GM18511 (cell line): ENCODE measurements around the gene GABPB1.

Experiments used
- ATAC-seq: cut with Tn5 transposase; IDR thresholded peaks from one replicate; pipeline ENCODE4 v1.9.1; 2021; ENCODE audit warnings: mild to moderate bottlenecking, moderate library complexity; ENCODE audit not compliant: unreplicated experiment

GABPB1 gene

GRCh38 chr15:50345298-50345697 lies 9.7 kb downstream of the GABPB1 start:
- no peak for ATAC-seq

GRCh38 chr15:50344006-50344464 lies 11.0 kb downstream of the GABPB1 start:
- no peak for ATAC-seq

- ATAC-seq: no peak
Observed at GRCh38 chr15:50341616-50342136, 13.3 kb downstream of the GABPB1 start.

DNA sequence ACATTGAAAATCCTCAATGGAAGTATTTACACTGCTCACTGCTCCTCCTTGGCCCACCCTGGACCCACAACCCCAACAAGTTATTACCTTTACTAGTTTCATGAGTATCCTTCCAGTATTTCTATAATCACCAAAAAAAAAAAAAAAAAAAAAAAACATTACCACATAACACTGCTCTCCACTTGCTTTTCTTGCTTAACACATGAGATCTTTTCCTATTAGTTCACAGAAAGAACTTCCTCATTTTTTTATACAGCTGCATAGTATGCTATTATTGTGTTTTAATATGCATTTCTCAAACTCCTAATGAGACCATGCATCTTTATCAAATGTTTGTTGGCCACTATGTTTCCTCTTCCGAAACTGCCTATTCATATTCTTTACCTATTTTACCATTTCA lies 14.6 kb downstream of the GABPB1 start:
- ATAC-seq: no peak

GRCh38 chr15:50339717-50340116 lies 15.3 kb downstream of the GABPB1 start:
- ATAC-seq: no peak

- no peak for ATAC-seq
Observed at GRCh38 chr15:50335251-50335650, 19.7 kb downstream of the GABPB1 start.

DNA sequence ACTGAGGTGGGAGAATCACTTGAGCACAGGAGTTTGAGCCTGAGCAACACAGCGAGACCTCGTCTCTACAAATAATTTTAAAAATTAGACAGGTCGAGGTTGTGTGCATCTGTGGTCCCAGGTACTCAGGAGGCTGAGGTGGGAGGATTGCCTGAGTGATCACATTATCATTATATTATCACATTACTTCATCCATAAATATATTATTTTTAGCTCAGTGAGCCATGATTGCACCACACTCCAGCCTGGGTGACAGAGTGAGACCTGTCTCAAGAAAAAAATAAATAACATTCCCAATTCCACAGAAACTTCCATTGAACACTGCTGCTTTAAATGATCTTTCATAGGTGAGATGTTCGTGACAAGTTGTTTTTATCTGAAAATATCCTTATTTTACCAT lies 21.8 kb downstream of the GABPB1 start:
- ATAC-seq: no peak

DNA sequence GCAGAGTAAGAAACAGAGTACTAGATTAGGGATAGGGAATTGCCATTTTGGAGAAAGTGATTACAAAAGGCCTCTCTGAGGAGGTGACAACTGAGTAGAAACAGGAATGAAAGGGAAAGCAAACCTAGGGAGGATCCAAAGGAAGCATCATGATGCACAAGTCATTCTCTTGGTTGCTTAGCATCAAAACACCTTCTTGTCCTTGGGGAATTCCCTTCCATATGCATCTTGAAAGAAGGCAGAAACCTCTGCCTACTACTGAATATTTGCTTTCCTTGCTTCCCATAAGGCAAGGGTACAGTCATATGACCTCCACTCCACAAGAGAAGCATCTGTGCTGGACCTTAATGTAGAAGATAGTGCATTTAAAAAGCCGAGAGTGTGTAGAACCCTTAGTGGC lies 24.1 kb downstream of the GABPB1 start:
- ATAC-seq: no peak

DNA sequence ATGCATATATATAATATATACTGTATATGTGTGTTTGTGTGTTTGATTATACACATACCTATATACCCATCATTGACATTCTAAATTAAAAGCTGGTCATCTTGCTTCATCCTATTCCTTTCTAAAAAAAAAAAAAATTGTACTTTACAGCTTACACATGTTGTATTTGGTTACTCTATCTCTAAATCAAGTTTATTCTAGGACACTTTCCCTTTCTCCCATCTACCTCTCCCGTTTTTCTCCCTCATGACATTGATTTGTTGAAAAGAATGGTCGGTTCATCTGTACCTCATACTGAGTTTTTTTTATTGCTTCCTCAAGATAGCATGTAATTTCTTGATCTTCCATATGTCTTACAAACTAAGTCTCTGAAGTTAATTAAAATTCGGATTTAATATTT lies 26.9 kb downstream of the GABPB1 start:
- ATAC-seq: no peak

- ATAC-seq: no peak
Observed at GRCh38 chr15:50321680-50322210, 33.3 kb downstream of the GABPB1 start.

DNA sequence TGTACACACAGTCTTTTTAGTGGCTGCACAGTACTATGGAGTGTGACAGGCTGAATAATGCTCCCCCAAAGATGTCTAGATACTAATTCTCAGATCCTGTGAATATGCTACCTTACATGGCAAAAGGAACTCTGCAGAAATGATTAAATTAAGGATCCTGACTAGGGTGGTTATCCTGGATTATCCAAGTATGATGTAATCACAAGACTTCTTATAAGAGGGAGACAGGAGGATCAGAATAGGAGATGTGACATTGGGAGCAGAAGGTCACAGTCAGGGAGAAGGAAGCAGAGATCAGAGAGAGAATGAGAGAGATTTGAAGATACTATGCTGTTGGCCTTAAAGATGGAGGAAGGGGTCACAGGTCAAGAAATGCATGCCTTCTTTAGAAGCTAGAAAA lies 34.5 kb downstream of the GABPB1 start:
- ATAC-seq: no peak

DNA sequence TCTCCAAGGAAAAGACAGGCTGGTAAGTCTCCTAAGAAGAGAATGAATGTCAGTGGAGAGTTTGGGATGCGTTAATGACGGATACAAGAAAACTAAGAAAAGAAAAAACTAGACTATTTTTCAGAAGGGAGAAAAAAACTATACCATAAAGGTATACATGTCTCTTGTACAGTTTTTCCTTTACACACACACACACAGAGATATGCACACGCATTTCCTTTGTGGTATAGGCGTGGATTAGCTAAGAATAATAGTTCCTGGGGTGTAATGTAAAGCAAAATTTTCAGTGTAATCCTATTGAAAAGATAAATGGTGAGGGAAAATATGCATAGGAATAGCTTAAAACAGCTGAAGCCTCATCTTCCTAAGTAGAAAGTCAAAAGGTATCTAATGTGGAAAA lies 36.3 kb downstream of the GABPB1 start:
- no peak for ATAC-seq

- ATAC-seq: peak; percentile 56
Observed at GRCh38 chr15:50315814-50316630, 39.0 kb downstream of the GABPB1 start.

- ATAC-seq: no peak
Observed at GRCh38 chr15:50312636-50313035, 42.4 kb downstream of the GABPB1 start.

DNA sequence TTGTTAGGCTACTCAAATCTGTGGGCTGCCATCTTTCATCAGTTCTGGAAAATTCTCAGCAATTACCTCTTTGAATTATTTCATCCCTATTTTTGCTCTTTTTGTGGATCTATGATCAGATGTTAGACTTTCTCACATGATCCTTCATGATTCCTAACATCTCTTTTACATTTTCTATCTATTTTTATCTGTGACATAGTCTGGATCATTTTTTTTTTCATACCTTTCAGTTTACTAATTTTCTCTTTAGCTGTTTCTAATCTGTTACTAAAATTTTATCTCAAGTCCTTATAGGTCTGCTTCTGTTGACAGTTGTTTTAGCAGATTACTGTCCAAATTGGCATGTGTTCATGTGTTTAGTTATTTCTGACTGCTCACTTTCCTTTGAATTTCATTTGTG lies 47.2 kb downstream of the GABPB1 start:
- no peak for ATAC-seq

- no peak for ATAC-seq
Observed at GRCh38 chr15:50304836-50305235, 50.2 kb downstream of the GABPB1 start.

- peak; percentile 70 for ATAC-seq
Observed at GRCh38 chr15:50302581-50302980, 52.4 kb downstream of the GABPB1 start.

- no peak for ATAC-seq
Observed at GRCh38 chr15:50298340-50298739, 56.7 kb downstream of the GABPB1 start.

DNA sequence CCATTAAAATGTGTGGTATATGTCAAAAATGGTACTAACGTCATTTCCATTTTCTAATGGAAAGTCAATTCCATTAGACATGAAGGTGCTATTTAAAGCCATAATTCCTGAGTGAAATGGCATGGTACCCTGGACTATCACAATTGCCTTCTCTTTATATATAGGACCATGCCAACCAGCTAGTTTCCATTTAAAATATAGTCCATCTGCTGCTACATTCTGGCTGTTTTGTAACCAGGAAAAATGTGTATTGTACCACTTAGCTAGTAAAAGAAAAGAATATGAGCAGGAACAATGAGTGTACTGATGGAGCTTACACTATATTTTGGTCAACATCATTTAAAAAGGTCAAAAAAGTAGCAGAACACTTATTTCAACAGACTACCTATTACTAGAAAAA lies 59.0 kb downstream of the GABPB1 start:
- ATAC-seq: no peak

- ATAC-seq: no peak
Observed at GRCh38 chr15:50289749-50290148, 65.2 kb downstream of the GABPB1 start.

GRCh38 chr15:50287324-50288116 lies 67.5 kb downstream of the GABPB1 start:
- ATAC-seq: no peak

DNA sequence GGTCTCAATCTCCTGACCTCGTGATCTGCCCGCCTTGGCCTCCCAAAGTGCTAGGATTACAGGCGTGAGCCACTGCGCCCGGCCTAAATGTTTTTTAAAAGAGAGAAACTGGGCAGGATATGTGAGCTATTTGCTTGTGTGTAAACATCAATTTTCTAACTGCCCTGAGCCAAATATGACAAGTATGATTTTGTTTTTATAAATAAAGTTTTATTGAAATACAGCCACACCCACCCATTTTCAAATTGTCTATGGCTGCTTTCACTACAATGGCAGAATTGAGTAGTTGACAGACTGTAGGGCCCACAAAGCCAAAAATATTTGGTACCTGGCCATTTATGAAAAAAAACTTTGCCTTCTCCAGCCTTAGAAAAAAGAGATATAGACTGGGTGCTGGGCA lies 73.6 kb downstream of the GABPB1 start:
- no peak for ATAC-seq
